Nephron (organoid): ENCODE results near the gene CUBN.

Experiments used
- H3K27ac Mint-ChIP-seq, 3 experiments: 2 replicates each; pipeline ENCODE4 v1.8.0; 2020; ENCODE audit warnings: mixed read lengths in 3 of 3, mild to moderate bottlenecking in 2 of 3, moderate library complexity in 1 of 3
- H3K27me3 Mint-ChIP-seq: 2 replicates; pipeline ENCODE4 v1.8.0; 2021; ENCODE audit warnings: low read depth, mild to moderate bottlenecking, moderate library complexity, mixed read lengths
- H3K36me3 Mint-ChIP-seq: 2 replicates; pipeline ENCODE4 v1.8.0; 2020; ENCODE audit warnings: low read depth, mixed read lengths
- H3K4me1 Mint-ChIP-seq: 2 replicates; pipeline ENCODE4 v1.8.0; 2020; ENCODE audit warnings: mixed read lengths
- H3K4me3 Mint-ChIP-seq, 3 experiments: 2 replicates each; pipeline ENCODE4 v1.8.0; 2020; ENCODE audit warnings: mild to moderate bottlenecking in 3 of 3, mixed read lengths in 3 of 3, moderate library complexity in 2 of 3
- H3K9me3 Mint-ChIP-seq: 2 replicates; pipeline ENCODE4 v1.8.0; 2020; ENCODE audit warnings: mixed read lengths
- TF ChIP-seq, protein P1 (sequence below), 3 experiments: fragments of 200-600 bp; sonication (generic); IDR thresholded peaks; one replicate each; pipeline ENCODE4 v1.5.0; 2021; ENCODE audit warnings: antibody characterized with exemption in 3 of 3; ENCODE audit not compliant: unreplicated experiment in 3 of 3

CUBN gene

DNA sequence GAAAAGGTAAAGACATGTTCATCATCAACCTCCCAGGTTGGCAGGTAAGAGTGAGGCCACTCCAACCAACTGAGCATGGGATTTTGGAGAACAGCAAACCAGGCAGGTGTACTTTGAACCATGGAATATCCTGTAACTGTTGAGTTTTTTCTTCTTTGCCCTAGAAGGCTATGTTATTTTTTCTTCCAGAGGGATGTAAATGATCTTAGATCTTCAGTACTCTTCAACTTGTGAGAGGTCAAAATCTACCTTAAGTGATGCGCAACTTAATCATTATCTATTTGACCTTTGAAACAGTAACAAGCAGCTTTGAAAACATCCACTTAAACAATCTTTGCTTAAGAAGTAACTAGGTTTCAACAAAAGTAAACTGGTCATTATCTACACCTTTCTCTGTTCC is at the start of gene CUBN:
CUBN (minus strand) TSS at position 71 of the 400 bp plus-strand sequence; CDS start at position 25, 46 bp downstream.
- H3K27ac Mint-ChIP-seq, result peak within 1 kb of the TSS in 2 of 3 experiments; percentile 72 to 84
- no peaks in the 10 kb centered on the region for H3K9me3 Mint-ChIP-seq
- no peaks in the 10 kb centered on the region for H3K27me3 Mint-ChIP-seq
- peaks cover 4% of the 10 kb centered on the region for H3K4me1 Mint-ChIP-seq
- peaks cover 6% of the 10 kb centered on the region for H3K36me3 Mint-ChIP-seq
- TF ChIP-seq, protein P1, sequence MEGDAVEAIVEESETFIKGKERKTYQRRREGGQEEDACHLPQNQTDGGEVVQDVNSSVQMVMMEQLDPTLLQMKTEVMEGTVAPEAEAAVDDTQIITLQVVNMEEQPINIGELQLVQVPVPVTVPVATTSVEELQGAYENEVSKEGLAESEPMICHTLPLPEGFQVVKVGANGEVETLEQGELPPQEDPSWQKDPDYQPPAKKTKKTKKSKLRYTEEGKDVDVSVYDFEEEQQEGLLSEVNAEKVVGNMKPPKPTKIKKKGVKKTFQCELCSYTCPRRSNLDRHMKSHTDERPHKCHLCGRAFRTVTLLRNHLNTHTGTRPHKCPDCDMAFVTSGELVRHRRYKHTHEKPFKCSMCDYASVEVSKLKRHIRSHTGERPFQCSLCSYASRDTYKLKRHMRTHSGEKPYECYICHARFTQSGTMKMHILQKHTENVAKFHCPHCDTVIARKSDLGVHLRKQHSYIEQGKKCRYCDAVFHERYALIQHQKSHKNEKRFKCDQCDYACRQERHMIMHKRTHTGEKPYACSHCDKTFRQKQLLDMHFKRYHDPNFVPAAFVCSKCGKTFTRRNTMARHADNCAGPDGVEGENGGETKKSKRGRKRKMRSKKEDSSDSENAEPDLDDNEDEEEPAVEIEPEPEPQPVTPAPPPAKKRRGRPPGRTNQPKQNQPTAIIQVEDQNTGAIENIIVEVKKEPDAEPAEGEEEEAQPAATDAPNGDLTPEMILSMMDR (IDR thresholded peaks at IDR 0.05; ENCODE audit: unreplicated experiment in 3 of 3), result no peak
- peak within 1 kb of the TSS in 2 of 3 experiments; percentile 69 to 74 for H3K4me3 Mint-ChIP-seq

DNA sequence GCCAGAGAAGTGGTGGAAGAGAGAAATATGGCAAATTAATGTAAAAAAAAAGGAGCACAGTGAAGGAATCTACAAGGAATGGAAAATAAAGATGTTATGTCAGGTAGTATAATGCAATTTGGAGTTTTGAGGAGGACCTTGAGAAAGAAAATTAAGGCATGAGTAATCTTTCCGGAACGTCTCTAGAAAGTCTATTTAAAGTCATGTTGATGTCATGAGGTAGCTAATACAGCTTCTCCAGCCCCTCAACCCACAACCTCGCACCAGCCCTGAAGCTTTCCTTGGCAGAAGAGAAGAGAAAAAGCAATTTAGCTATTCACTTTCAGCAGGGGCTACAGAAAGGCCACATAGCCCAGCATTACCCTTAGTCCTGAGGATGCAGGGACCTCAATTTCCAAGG is 49.4 kb upstream of the CUBN start:
- H3K9me3 Mint-ChIP-seq, result no peaks in the 10 kb centered on the region
- H3K36me3 Mint-ChIP-seq, result no peaks in the 10 kb centered on the region
- TF ChIP-seq, protein P1 (IDR thresholded peaks at IDR 0.05; ENCODE audit: unreplicated experiment in 3 of 3), result no peak
- H3K27me3 Mint-ChIP-seq, result no peaks in the 10 kb centered on the region
- H3K4me3 Mint-ChIP-seq, result no peak overlapping the region
- H3K4me1 Mint-ChIP-seq, result peaks cover 14% of the 10 kb centered on the region
- no peak overlapping the region for H3K27ac Mint-ChIP-seq

DNA sequence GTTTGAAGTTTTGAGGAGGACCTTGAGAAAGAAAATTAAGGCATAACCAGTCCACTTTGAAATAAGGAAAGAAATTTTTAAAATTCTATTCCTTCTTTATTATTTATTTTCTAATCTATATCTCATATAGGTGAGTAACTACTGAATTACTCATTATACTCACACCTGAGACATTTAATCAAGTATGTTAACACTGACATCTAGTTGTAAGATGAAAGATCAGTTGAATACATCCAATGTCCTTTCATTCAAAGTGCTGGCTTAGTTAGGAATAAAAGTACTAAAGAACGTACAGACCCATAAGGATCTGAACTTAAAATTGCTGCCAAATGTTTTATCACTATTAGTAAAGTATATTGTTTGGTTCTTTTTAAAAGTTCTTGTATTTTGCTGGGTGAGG is 48.4 kb upstream of the CUBN start:
- Mint-ChIP-seq H3K36me3 (no peaks in the 10 kb centered on the region), H3K4me3 (no peak overlapping the region), H3K4me1 (peaks cover 14% of the 10 kb centered on the region), H3K27me3 (no peaks in the 10 kb centered on the region), H3K27ac (no peak overlapping the region), H3K9me3 (no peaks in the 10 kb centered on the region)
- TF ChIP-seq, protein P1 (IDR thresholded peaks at IDR 0.05; ENCODE audit: unreplicated experiment in 3 of 3), result no peak

DNA sequence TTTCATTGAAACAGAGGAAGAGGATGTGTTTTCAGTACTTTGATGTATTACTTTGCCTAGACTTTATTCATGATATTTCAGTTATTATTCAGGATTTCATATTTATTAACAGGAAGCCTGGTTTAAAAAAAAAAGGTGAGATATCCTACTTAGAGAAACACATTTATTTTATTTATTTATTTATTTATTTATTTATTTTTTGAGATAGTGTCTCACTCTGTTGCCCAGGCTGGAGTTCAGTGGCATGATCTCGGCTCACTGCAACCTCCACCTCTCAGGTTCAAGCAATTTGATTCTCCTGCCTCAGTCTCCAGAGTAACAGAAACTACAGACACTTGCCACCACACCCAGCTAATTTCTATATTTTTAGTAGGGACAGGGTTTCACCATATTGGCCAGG is 47.4 kb upstream of the CUBN start:
- no peaks in the 10 kb centered on the region for H3K36me3 Mint-ChIP-seq
- no peak overlapping the region for H3K4me3 Mint-ChIP-seq

DNA sequence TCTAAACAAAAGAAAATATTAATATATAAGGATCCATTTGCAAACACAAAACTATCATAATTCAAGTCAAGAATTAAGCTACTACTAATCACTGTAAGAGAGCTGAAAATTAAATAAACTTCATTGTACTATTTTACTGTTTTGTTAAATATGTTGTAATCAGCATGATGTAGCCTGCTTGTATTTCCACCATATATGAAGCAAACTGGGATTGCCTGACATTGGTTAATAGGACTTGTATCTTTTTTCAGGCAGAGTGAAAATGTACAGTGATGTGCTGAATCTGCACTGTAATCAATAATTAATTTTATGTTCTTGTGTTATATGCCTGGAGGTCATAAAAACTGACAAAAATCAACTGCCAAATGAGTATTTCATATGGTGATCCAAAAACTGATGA is 46.5 kb upstream of the CUBN start:
- Mint-ChIP-seq H3K4me1 (peaks cover 23% of the 10 kb centered on the region), H3K27ac (no peak overlapping the region), H3K36me3 (no peaks in the 10 kb centered on the region), H3K4me3 (no peak overlapping the region), H3K27me3 (no peaks in the 10 kb centered on the region), H3K9me3 (no peaks in the 10 kb centered on the region)
- TF ChIP-seq, protein P1 (IDR thresholded peaks at IDR 0.05; ENCODE audit: unreplicated experiment in 3 of 3), result no peak

More for the DNA sequence above, 47.4 kb upstream of the CUBN start:
- Mint-ChIP-seq H3K27me3 (no peaks in the 10 kb centered on the region), H3K9me3 (no peaks in the 10 kb centered on the region), H3K27ac (no peak overlapping the region), H3K4me1 (peaks cover 14% of the 10 kb centered on the region)
- TF ChIP-seq, protein P1 (IDR thresholded peaks at IDR 0.05; ENCODE audit: unreplicated experiment in 3 of 3), result no peak

DNA sequence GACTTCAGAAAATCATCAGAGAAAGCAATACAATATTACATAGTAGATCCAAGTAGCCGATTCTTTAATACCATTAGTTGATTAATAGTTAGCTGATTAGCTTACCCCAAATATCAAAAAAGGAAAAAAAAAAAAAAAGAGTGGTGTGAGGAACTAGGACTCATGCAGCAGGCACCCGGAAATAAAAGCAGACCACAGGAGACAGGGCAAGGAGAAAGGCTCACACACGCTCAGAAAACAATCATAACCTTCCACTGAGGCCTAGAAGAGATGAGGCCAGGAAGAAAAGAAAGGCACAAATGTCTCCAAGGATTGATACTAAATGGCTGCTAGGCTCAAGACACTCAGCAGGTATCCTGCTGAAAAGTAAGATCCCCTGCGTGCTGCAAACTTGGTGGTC is 45.9 kb upstream of the CUBN start:
- Mint-ChIP-seq H3K36me3 (no peaks in the 10 kb centered on the region), H3K9me3 (no peaks in the 10 kb centered on the region), H3K4me1 (peaks cover 23% of the 10 kb centered on the region), H3K27ac (peak overlapping the region in 2 of 3 experiments; percentile 36 to 40), H3K27me3 (no peaks in the 10 kb centered on the region), H3K4me3 (no peak overlapping the region)
- TF ChIP-seq, protein P1 (IDR thresholded peaks at IDR 0.05; ENCODE audit: unreplicated experiment in 3 of 3), result no peak
